IMR-90 (cell line): ENCODE results near the gene ANKRD31. TPM values are rescaled to one million over a fixed set of nuclear protein-coding genes. Genes with fewer than 3 reads are reported as not detected.

Experiments
- ATAC-seq: fragments of 200-7000 bp; cut with Tn5 transposase; 2 replicates; pipeline ENCODE4 v1.9.1; 2020; ENCODE audit warnings: low read depth, mild to moderate bottlenecking, moderate library complexity
- BruUV-seq: library from RNA; stranded (reverse); fragments of 400-500 nt; replicated peaks from 2 replicates; lab custom pipeline; 2021; lab: Mats Ljungman, UMichigan
- CTCF ChIA-PET: fragments of 300-600 bp; formaldehyde crosslinking; extraction: SDS; loops from one replicate; lab custom pipeline; 2021; ENCODE audit warnings: antibody characterized with exemption; lab: Yijun Ruan, JAX
- POLR2A ChIA-PET: fragments of 300-600 bp; sonication (Branson Sonifier 250); formaldehyde crosslinking; loops from one replicate; lab custom pipeline; 2022; ENCODE audit warnings: antibody characterized with exemption; ENCODE audit not compliant: unreplicated experiment; lab: Charles Lee
- DNase-seq: peaks from one replicate; pipeline ENCODE4 v3.0.0; 2013
- H2AFZ ChIP-seq: replicated peaks from 2 replicates; pipeline ENCODE3; 2013; ENCODE audit warnings: low read length, mild to moderate bottlenecking; ENCODE audit not compliant: poor library complexity
- H2AK5ac ChIP-seq: 2 replicates; pipeline ENCODE4 v1.6.1; 2013; ENCODE audit warnings: low read depth, low read length, inconsistent platforms
- H2AK9ac ChIP-seq: replicated peaks from 2 replicates; pipeline ENCODE3; 2013; ENCODE audit warnings: mild to moderate bottlenecking, low read depth, low read length, moderate library complexity; ENCODE audit not compliant: poor library complexity
- H2BK120ac ChIP-seq: 2 replicates; pipeline ENCODE4 v1.6.1; 2013; ENCODE audit warnings: low read depth, low read length, inconsistent platforms
- H2BK15ac ChIP-seq: 3 replicates; pipeline ENCODE4 v1.6.1; 2013; ENCODE audit warnings: low read depth, low read length, inconsistent platforms
- H2BK20ac ChIP-seq: 2 replicates; pipeline ENCODE4 v1.6.1; 2013; ENCODE audit warnings: low read depth, mild to moderate bottlenecking, inconsistent platforms, low read length, moderate library complexity
- H2BK5ac ChIP-seq: 2 replicates; pipeline ENCODE4 v1.6.1; 2013; ENCODE audit warnings: mild to moderate bottlenecking, low read depth, low read length, inconsistent platforms; ENCODE audit not compliant: poor library complexity, severe bottlenecking
- H3K14ac ChIP-seq: replicated peaks from 2 replicates; pipeline ENCODE4 v1.6.1; 2013; ENCODE audit warnings: low read depth, low read length, inconsistent platforms
- H3K18ac ChIP-seq: 2 replicates; pipeline ENCODE4 v1.6.1; 2013; ENCODE audit warnings: low read depth, low read length, control low read depth
- H3K23ac ChIP-seq: 2 replicates; pipeline ENCODE4 v1.6.1; 2013; ENCODE audit warnings: low read depth, low read length, inconsistent platforms
- H3K27ac ChIP-seq: 2 replicates; pipeline ENCODE4 v1.5.1; 2013; ENCODE audit warnings: mild to moderate bottlenecking, control low read depth, low read length; ENCODE audit not compliant: insufficient read depth
- H3K27me3 ChIP-seq: 2 replicates; pipeline ENCODE4 v1.6.1; 2013; ENCODE audit warnings: low read length; ENCODE audit not compliant: control insufficient read depth, insufficient read depth
- H3K36me3 ChIP-seq: 2 replicates; pipeline ENCODE4 v1.6.1; 2013; ENCODE audit warnings: low read length, mixed read lengths; ENCODE audit not compliant: control insufficient read depth, insufficient read depth
- H3K4ac ChIP-seq: 2 replicates; pipeline ENCODE4 v1.6.1; 2013; ENCODE audit warnings: low read depth, low read length, inconsistent platforms
- H3K4me1 ChIP-seq: 2 replicates; pipeline ENCODE4 v1.6.1; 2013; ENCODE audit warnings: low read length, mixed read lengths; ENCODE audit not compliant: control insufficient read depth, insufficient read depth
- H3K4me2 ChIP-seq: 2 replicates; pipeline ENCODE4 v1.6.1; 2013; ENCODE audit warnings: low read depth, mild to moderate bottlenecking, control low read depth, low read length, moderate library complexity
- H3K4me3 ChIP-seq: 2 replicates; pipeline ENCODE4 v1.5.1; 2013; ENCODE audit warnings: low read depth, mild to moderate bottlenecking, control low read depth, low read length, moderate library complexity; ENCODE audit not compliant: insufficient read depth
- H3K56ac ChIP-seq: 2 replicates; pipeline ENCODE4 v1.6.1; 2013; ENCODE audit warnings: low read length, inconsistent platforms; ENCODE audit not compliant: insufficient read depth; ENCODE audit errors: extremely low read depth
- H3K79me1 ChIP-seq, 2 experiments: 2 replicates each; pipeline ENCODE4 v1.6.1; 2013; ENCODE audit warnings: low read length in 2 of 2, inconsistent platforms in 1 of 2, low read depth in 1 of 2
- H3K9ac ChIP-seq: 2 replicates; pipeline ENCODE4 v1.6.1; 2013; ENCODE audit warnings: low read depth, low read length, control low read depth
- H3K9me1 ChIP-seq: 2 replicates; pipeline ENCODE4 v1.6.1; 2013; ENCODE audit warnings: low read length, inconsistent platforms; ENCODE audit not compliant: insufficient read depth
- H3K9me3 ChIP-seq: 2 replicates; pipeline ENCODE4 v1.6.1; 2013; ENCODE audit warnings: low read length; ENCODE audit not compliant: control insufficient read depth, insufficient read depth
- H4K20me1 ChIP-seq: 2 replicates; pipeline ENCODE4 v1.6.1; 2013; ENCODE audit warnings: low read length, inconsistent platforms; ENCODE audit not compliant: insufficient read depth
- H4K5ac ChIP-seq: 2 replicates; pipeline ENCODE4 v1.6.1; 2013; ENCODE audit warnings: mild to moderate bottlenecking, low read depth, low read length, control low read depth
- H4K8ac ChIP-seq, 2 experiments: 2 replicates each; pipeline ENCODE4 v1.6.1; 2013; ENCODE audit warnings: low read depth in 2 of 2, low read length in 2 of 2, control low read depth in 1 of 2, inconsistent platforms in 1 of 2
- H4K91ac ChIP-seq: 2 replicates; pipeline ENCODE4 v1.6.1; 2013; ENCODE audit warnings: low read depth, low read length, inconsistent platforms; ENCODE audit not compliant: insufficient read depth
- POLR2A ChIP-seq: IDR thresholded peaks from 2 replicates; pipeline ENCODE4 v1.6.1; 2012; ENCODE audit warnings: mild to moderate bottlenecking, low read depth, low read length
- RAD21 ChIP-seq: IDR thresholded peaks from 2 replicates; pipeline ENCODE4 v1.6.1; 2012; ENCODE audit warnings: low read length, improper control_type of control experiment
- dilution Hi-C: fragments of 300-500 bp; cut with HindIII; formaldehyde crosslinking; loops from one replicate; pipeline ENCODE4 v1.14.3; 2018; ENCODE audit warnings: low sequenced_read_pairs; ENCODE audit not compliant: unreplicated experiment
- in situ Hi-C: fragments of 300-500 bp; cut with MboI; formaldehyde crosslinking; loops from 3 replicates; pipeline ENCODE4 v1.14.3; 2019; ENCODE audit warnings: low sequenced_read_pairs, inconsistent platforms, mixed read lengths
- intact Hi-C: fragments of 100-400 bp; cut with micrococcal nuclease; formaldehyde crosslinking; loops from 2 replicates; pipeline ENCODE4 v1.10.0; 2022
- polyA plus RNA-seq, 3 experiments: library from polyadenylated mRNA; depleted of rRNA; stranded (reverse); fragments of >200 nt; gene quantifications; 2 replicates each; pipeline ENCODE4 v1.2.3, GENCODE V29; 2012; ENCODE audit warnings: low replicate concordance in 1 of 3
- total RNA-seq: library from RNA; depleted of rRNA; stranded (reverse); fragments of >200 nt; gene quantifications from 2 replicates; pipeline ENCODE4 v1.2.3, GENCODE V29; 2012
- TF ChIP-seq, protein P1 (sequence below): fragments of 150-350 bp; IDR thresholded peaks from 2 replicates; pipeline ENCODE4 v1.6.1; 2017; ENCODE audit warnings: mild to moderate bottlenecking, antibody characterized with exemption, low read length, low read depth

ANKRD31 gene
- total and polyA plus RNA-seq, 2 of the 4 experiments (the other 2 are of a cell fraction) = under 0.01 to 0.02 TPM

- H3K4me1 ChIP-seq = no peaks in the 10 kb centered on the region
- ATAC-seq (no peak), DNase-seq (no peak)
- H3K9me3 ChIP-seq = no peaks in the 10 kb centered on the region
- no peak overlapping the region for H2AK9ac ChIP-seq
- dilution Hi-C loops = no loop called here
- no peaks in the 10 kb centered on the region for H3K36me3 ChIP-seq
- no peaks in the 10 kb centered on the region for H3K27me3 ChIP-seq
- H2BK15ac ChIP-seq = no peak overlapping the region
- no TSS peak for BruUV-seq
- H3K4me2 ChIP-seq = no peak overlapping the region
- H4K5ac ChIP-seq = no peak overlapping the region
- no peak overlapping the region for H2BK20ac ChIP-seq
- no peak overlapping the region for H4K8ac ChIP-seq
- no peak for TF ChIP-seq POLR2A
- TF ChIP-seq, protein P1, sequence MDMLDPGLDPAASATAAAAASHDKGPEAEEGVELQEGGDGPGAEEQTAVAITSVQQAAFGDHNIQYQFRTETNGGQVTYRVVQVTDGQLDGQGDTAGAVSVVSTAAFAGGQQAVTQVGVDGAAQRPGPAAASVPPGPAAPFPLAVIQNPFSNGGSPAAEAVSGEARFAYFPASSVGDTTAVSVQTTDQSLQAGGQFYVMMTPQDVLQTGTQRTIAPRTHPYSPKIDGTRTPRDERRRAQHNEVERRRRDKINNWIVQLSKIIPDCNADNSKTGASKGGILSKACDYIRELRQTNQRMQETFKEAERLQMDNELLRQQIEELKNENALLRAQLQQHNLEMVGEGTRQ = no peak
- no peak for TF ChIP-seq RAD21
- no peak overlapping the region for H2AFZ ChIP-seq
- intact Hi-C loops = no loop called here
- H4K20me1 ChIP-seq = no peaks in the 10 kb centered on the region
- H3K56ac ChIP-seq = no peak overlapping the region
- in situ Hi-C loops = no loop called here
- no peak overlapping the region for H2AK5ac ChIP-seq
- H3K23ac ChIP-seq = no peak overlapping the region
- no peaks in the 10 kb centered on the region for H3K79me1 ChIP-seq
- no peak overlapping the region for H4K91ac ChIP-seq
- H3K9me1 ChIP-seq = no peaks in the 10 kb centered on the region
- H3K14ac ChIP-seq = no peak overlapping the region
- no peak overlapping the region for H2BK120ac ChIP-seq
- H3K18ac ChIP-seq = no peak overlapping the region
- H3K9ac ChIP-seq = no peak overlapping the region
- POLR2A ChIA-PET = no interaction called here
- H3K4me3 ChIP-seq = no peak overlapping the region
- H3K4ac ChIP-seq = no peak overlapping the region
- no peak overlapping the region for H2BK5ac ChIP-seq
- no peak overlapping the region for H3K27ac ChIP-seq
- CTCF ChIA-PET = no interaction called here
These were observed 98.0 kb downstream of the ANKRD31 start for GRCh38 chr5:75138689-75139088.
